GM20000 (cell line): ENCODE results near the gene CMTM6.

Experiments
- DNase-seq: peaks from one replicate; pipeline ENCODE4 v3.0.0; 2012; ENCODE audit warnings: low spot score
- CTCF ChIP-seq: IDR thresholded peaks from 2 replicates; pipeline ENCODE4 v1.5.1; 2012; ENCODE audit warnings: mild to moderate bottlenecking, control low read depth; ENCODE audit errors: extremely low read depth, missing control alignments

Gene CMTM6

GRCh38 chr3:32508711-32509110 lies 6.1 kb upstream of the CMTM6 start:
- DNase-seq: no peak
- TF ChIP-seq CTCF: no peak

GRCh38 chr3:32506466-32506865 lies 3.8 kb upstream of the CMTM6 start:
- no peak for TF ChIP-seq CTCF
- DNase-seq: no peak

GRCh38 chr3:32502946-32503286 lies 264 bp upstream of the CMTM6 start:
- TF ChIP-seq CTCF: no peak
- DNase-seq: no peak

GRCh38 chr3:32501783-32502117 lies 902 bp downstream of the CMTM6 start:
- TF ChIP-seq CTCF: no peak
- DNase-seq: no peak

GRCh38 chr3:32500880-32501782 lies 1.5 kb downstream of the CMTM6 start:
- no peak for TF ChIP-seq CTCF
- no peak for DNase-seq

GRCh38 chr3:32500231-32500630 lies 2.4 kb downstream of the CMTM6 start:
- no peak for TF ChIP-seq CTCF

GRCh38 chr3:32499585-32499984 lies 3.1 kb downstream of the CMTM6 start:
- DNase-seq: no peak
- TF ChIP-seq CTCF: no peak

More at GRCh38 chr3:32500231-32500630, 2.4 kb downstream of the CMTM6 start:
- DNase-seq: no peak
